Colonic mucosa (tissue), 4 donors: Measurements from ENCODE around the gene ELANE. TPM values are rescaled to one million over a fixed set of nuclear protein-coding genes. Genes with fewer than 3 reads are reported as not detected.

Source experiments
- DNase-seq: peaks from one replicate; pipeline ENCODE4 v3.0.0-alpha.2; 2020
- H3K27ac ChIP-seq: fragments of 200-600 bp; one replicate; pipeline ENCODE4 v1.8.0; 2021
- H3K27me3 ChIP-seq: fragments of 200-600 bp; one replicate; pipeline ENCODE4 v1.8.0; 2021
- H3K36me3 ChIP-seq: fragments of 200-600 bp; one replicate; pipeline ENCODE4 v1.8.0; 2021
- H3K4me1 ChIP-seq: fragments of 200-600 bp; one replicate; pipeline ENCODE4 v1.8.0; 2021; ENCODE audit warnings: mild to moderate bottlenecking
- H3K4me3 ChIP-seq: fragments of 200-600 bp; one replicate; pipeline ENCODE4 v1.8.0; 2021
- H3K9ac ChIP-seq, 2 donors: one replicate each; pipeline ENCODE4 v1.7.0; 2013; ENCODE audit warnings: control low read depth in 2 of 2, low read depth in 2 of 2, low read length in 2 of 2
- H3K9me3 ChIP-seq: fragments of 200-600 bp; one replicate; pipeline ENCODE4 v1.8.0; 2021
- intact Hi-C: fragments of 100-400 bp; cut with DNase I; formaldehyde crosslinking; loops from one replicate; pipeline ENCODE4 v1.14.1; 2022
- total RNA-seq, 2 donors: library from RNA; stranded (reverse); fragmentation: NEBNext Ultra II Directional in 1 of 2; extraction: Animal tissue kit (Norgen Biotek cat#: 25700) in 1 of 2; gene quantifications; one replicate each; pipeline ENCODE4 v1.2.1, GENCODE V29; 2021
- TF ChIP-seq, protein P1 (sequence below): fragments of 200-600 bp; IDR thresholded peaks from one replicate; pipeline ENCODE4 v1.8.0; 2022; ENCODE audit warnings: antibody characterized with exemption, mild to moderate bottlenecking
- donor health status: healthy.
- donor health status: DM: no; HTN: no; CAD: no.
- donor health status: DM: no; HTN: no; CAD: no.

Gene ELANE
- total RNA-seq, 2 donors from 2014 or later, result not detected

DNA sequence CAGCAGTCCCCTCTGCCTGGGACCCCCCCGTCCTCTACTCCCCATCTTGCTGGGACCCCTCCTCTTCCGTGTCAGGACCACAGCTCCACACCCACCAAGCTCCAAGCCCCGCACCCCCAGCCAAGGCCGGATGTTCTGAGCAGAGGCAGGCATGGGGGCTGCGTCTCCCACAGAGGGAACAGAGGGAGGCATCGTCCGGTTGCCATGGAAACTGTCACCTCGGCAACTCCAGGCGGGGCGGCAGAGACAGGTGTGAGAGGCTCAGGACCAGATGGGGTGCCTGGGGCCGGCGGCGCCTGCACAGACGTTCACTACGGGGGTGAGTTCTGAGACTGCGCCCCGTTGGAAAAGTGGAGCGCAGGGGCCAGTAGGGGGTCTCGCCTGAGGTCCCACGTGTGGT lies 46.6 kb downstream of the ELANE start:
- no peak overlapping the region for H3K27ac ChIP-seq
- no peaks in the 10 kb centered on the region for H3K9me3 ChIP-seq
- DNase-seq, result no peak
- H3K4me1 ChIP-seq, result no peaks in the 10 kb centered on the region
- intact Hi-C loops, result no loop called here
- H3K4me3 ChIP-seq, result no peak overlapping the region
- H3K9ac ChIP-seq, result no peak overlapping the region
- no peaks in the 10 kb centered on the region for H3K27me3 ChIP-seq
- no peaks in the 10 kb centered on the region for H3K36me3 ChIP-seq
- TF ChIP-seq, protein P1, sequence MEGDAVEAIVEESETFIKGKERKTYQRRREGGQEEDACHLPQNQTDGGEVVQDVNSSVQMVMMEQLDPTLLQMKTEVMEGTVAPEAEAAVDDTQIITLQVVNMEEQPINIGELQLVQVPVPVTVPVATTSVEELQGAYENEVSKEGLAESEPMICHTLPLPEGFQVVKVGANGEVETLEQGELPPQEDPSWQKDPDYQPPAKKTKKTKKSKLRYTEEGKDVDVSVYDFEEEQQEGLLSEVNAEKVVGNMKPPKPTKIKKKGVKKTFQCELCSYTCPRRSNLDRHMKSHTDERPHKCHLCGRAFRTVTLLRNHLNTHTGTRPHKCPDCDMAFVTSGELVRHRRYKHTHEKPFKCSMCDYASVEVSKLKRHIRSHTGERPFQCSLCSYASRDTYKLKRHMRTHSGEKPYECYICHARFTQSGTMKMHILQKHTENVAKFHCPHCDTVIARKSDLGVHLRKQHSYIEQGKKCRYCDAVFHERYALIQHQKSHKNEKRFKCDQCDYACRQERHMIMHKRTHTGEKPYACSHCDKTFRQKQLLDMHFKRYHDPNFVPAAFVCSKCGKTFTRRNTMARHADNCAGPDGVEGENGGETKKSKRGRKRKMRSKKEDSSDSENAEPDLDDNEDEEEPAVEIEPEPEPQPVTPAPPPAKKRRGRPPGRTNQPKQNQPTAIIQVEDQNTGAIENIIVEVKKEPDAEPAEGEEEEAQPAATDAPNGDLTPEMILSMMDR, result no peak

DNA sequence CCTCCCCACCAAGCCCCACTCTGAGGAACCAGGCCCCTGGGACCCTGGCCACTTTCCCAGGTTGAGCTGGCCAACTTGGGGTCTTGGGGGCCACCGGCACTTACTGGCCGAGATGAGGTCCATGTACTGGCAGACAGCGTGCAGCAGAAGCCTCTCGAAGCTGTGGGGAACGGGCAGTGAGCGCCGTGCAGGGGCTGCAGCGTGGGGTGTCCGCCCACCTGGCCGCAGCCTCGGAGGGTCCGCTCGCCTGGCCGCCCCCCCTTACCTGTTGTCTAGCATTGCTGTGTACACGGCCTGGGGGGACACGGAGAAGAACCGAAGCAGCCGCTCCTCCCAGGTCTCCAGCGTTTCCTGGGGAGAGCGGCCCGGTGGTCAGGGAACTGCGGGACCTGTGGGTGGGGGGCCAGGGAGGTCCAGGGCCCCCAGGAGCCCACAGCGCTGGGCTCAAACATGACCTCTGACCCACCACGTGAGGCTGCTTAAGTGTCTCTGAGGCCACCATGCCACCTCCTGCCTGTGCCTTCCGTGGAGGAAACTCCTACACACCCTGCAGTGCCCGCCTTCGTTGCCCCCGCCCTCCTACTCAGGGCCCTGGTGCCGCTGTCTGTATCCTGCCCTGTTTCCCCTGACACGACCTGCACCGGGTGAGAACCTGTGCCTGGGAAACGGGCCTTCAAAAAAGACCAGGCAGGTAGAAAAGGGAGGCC lies 47.4 kb downstream of the ELANE start:
- no peak overlapping the region for H3K27ac ChIP-seq
- intact Hi-C loops, result no loop called here
- no peaks in the 10 kb centered on the region for H3K9me3 ChIP-seq
- H3K9ac ChIP-seq, result no peak overlapping the region
- no peaks in the 10 kb centered on the region for H3K27me3 ChIP-seq
- TF ChIP-seq, protein P1, result no peak
- no peaks in the 10 kb centered on the region for H3K36me3 ChIP-seq
- DNase-seq, result no peak
- no peaks in the 10 kb centered on the region for H3K4me1 ChIP-seq
- H3K4me3 ChIP-seq, result no peak overlapping the region

DNA sequence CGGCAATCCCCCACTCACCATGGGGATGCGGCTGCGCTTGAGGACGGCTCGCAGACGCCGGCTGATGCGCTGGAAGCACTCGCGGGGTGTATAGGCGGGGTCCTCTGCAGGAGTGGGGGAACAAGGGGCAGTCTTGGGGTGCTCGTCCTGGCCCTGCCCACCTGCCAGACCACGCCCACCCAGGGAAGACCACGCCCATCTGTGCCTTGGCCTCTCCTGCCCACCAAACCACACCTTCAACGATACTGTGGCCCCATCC lies 47.9 kb downstream of the ELANE start:
- intact Hi-C loops, result no loop called here
- no peak overlapping the region for H3K4me3 ChIP-seq
- no peak for DNase-seq
- no peak overlapping the region for H3K9ac ChIP-seq
- no peaks in the 10 kb centered on the region for H3K9me3 ChIP-seq
- TF ChIP-seq, protein P1, result no peak
- no peak overlapping the region for H3K27ac ChIP-seq
- no peaks in the 10 kb centered on the region for H3K27me3 ChIP-seq
- no peaks in the 10 kb centered on the region for H3K36me3 ChIP-seq
- H3K4me1 ChIP-seq, result no peaks in the 10 kb centered on the region

- DNase-seq, result peak; percentile 51
- H3K9ac ChIP-seq, result no peak overlapping the region
- TF ChIP-seq, protein P1, result no peak
- H3K9me3 ChIP-seq, result no peaks in the 10 kb centered on the region
- no peaks in the 10 kb centered on the region for H3K36me3 ChIP-seq
- H3K27me3 ChIP-seq, result no peaks in the 10 kb centered on the region
- intact Hi-C loops, result no loop called here
- no peaks in the 10 kb centered on the region for H3K4me1 ChIP-seq
- H3K27ac ChIP-seq, result no peak overlapping the region
- H3K4me3 ChIP-seq, result no peak overlapping the region
Observed at GRCh38 chr19:900302-901111, 48.4 kb downstream of the ELANE start.

DNA sequence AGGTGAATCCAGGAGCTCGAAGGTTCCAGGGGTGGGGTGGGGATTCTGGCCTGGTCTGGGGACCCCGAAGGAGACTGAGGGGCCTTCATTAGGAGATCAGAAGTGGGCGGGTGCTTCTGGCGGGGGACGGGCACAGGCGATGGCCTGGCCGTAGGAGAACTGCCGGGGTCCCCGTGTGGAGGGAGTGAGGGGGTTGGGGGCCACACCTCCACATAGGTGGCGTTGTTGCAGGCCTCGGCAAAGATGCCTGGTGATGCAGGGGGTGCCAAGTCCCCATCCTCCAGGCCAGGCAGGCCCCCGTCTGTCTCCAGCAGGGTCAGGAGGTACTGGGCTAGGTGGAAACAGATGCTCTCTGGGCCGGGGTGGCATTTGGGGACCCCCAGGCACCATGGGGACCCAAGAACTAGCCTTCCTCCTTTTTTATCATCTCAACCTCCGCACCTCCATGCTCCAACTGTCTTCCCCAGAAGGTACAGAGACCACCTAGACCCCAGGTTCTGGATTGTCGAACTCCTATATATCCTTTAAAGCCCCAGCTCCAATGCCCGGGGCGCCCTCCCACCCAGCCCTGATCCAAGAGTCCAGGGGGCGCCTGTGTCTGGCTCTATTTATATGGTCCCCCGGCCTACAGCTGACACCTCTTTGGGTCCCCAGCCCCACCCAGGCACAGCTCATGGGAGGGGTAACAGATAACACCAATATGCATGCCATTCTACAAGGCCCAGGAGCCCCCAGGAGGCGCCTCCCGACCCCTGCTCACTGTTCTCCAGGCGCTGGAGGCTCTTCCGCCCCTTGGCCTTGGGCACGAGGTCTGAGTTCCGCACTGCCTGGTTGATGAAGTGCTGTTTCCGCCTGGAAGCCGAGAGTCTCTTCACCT lies 49.4 kb downstream of the ELANE start:
- TF ChIP-seq, protein P1, result no peak
- intact Hi-C loops, result no loop called here
- Histone ChIP-seq H3K27ac (no peak overlapping the region), H3K4me1 (no peaks in the 10 kb centered on the region), H3K27me3 (no peaks in the 10 kb centered on the region), H3K4me3 (no peak overlapping the region), H3K9ac (no peak overlapping the region), H3K36me3 (no peaks in the 10 kb centered on the region), H3K9me3 (no peaks in the 10 kb centered on the region)
- DNase-seq, result no peak
